GM19043 (cell line): ENCODE data around the gene UBE2J2.

Experiments used
- ATAC-seq: cut with Tn5 transposase; IDR thresholded peaks from one replicate; pipeline ENCODE4 v1.9.1; 2021; ENCODE audit warnings: low read depth; ENCODE audit not compliant: unreplicated experiment

Gene UBE2J2

DNA sequence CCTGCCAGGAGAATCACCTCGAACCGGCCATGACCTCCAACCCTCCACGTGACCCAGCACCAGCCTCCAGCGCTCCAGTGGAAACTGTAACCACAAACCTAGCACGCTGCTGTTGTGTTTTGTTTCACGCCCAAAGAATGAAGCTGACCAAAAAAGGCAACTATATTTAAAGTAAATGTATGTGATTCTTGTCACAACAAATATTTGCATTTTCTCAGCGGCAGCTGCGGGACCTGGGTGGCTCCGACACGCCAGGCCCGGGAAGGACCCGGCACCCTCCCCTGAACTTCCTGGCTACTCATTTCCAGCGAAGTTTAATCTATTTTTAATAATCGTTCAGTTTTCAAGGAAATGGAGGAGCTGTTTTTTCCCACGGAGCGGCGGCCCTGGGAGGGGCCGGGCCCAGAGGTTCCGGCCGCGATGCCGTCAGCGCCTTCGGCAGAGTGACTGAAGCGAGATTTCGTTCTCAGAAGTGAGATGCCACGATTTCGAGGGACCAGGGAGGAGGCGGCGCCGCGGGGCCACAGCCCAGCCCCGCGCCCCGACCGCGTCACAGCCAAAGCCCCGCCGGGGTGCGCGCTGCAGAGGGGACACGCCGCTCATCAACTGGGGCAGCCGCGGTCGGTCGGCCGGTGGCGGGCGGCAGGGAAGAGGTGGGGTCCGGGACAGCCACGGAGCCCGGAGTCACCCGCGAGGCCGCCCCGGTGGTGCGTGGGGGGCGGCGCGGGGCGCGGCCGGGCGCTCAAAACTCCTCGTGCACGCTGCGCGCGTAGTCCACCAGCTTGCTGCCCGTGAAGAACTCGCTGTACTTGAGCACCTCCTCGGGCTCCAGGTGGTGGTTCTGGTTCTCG, 56.7 kb downstream of the UBE2J2 start:
- no peak for ATAC-seq

DNA sequence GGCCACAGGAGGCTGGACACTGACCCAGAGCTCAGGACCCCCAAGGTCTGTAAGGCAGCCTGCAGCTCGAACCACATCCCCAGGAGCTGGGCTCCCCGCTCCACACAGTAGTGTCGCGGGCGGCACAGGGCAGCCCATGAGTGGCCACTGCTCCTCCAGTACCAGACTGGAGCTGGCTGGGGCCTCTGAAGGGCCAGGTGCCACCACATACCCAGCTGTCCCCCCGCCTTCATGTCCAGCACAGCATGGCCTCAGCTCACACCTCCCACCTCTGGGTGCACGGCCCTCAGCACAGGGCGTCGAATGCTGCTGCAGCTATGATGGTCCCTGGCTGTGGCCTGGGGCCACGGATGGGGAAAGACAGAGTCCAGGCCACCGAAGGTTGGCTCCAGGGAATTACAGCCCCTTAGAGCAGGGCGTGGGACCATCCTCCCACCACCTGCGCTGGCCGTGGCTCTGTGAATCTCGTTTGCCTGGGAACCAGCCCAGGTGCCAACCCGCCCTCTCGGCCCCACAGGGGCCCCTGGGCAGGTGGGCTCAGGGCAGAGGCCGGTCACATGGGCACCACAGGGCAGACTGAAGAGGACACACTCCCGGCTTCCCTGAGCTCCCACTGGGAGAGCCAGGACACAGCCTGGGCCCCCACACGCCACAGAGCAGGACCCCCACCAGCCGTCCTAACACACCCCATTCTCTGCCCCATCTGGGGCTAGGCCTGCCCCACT, 57.6 kb downstream of the UBE2J2 start:
- no peak for ATAC-seq

GRCh38 chr1:1215080-1215676, 58.5 kb downstream of the UBE2J2 start:
- no peak for ATAC-seq

DNA sequence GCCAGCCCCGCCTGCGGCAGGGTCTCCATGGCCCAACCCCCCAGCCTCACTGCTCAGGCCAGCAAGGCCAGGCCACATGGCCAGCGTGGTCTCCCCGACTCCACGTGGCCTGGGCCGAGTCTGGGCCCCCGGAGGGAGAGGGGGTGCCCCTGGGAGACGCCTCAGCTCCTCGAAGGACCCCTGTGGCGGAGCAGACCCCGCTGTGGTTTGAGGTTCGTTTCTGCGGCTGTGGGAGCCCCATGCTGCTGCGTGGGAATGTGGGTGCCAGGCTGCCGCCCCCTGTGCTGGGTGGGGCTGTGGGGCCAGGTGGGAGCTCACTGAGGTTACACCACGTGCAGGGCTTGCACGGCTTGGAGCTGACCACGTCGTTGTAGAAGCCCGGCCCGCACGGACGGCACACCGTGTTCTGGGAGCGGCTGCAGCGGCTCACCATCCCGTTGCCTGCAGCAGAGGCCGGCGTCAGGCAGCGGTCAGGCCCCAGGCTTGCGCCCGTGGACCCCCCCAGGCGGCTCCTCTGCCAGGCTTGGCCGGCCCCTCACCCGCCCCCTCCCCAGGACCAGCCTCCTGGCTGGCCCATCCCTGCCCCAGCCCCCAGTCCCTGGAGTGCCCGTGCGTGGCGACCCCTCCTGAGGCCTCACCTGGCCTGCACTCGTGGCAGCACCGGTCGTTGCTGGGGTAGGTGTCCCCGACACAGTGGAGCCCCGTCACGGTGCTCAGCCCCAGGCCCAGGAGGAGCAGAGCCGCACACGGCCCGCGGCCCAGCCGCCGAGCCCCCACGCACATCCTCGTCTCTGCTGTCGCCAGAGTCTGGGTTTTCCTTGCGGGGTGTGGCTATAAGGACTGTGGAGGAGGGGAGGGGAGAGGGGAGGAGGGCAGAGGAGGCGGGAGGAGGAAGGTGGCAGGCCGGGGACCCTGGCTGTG, 60.0 kb downstream of the UBE2J2 start, which contains the start of gene TNFRSF4:
TNFRSF4 (minus strand) TSS at position 809 of the 921 bp plus-strand sequence; CDS start at position 783, 26 bp downstream.
- no peak for ATAC-seq

GRCh38 chr1:1212780-1213344, 60.8 kb downstream of the UBE2J2 start:
- no peak for ATAC-seq

- no peak for ATAC-seq
Observed at GRCh38 chr1:1211541-1212441, 61.9 kb downstream of the UBE2J2 start.

DNA sequence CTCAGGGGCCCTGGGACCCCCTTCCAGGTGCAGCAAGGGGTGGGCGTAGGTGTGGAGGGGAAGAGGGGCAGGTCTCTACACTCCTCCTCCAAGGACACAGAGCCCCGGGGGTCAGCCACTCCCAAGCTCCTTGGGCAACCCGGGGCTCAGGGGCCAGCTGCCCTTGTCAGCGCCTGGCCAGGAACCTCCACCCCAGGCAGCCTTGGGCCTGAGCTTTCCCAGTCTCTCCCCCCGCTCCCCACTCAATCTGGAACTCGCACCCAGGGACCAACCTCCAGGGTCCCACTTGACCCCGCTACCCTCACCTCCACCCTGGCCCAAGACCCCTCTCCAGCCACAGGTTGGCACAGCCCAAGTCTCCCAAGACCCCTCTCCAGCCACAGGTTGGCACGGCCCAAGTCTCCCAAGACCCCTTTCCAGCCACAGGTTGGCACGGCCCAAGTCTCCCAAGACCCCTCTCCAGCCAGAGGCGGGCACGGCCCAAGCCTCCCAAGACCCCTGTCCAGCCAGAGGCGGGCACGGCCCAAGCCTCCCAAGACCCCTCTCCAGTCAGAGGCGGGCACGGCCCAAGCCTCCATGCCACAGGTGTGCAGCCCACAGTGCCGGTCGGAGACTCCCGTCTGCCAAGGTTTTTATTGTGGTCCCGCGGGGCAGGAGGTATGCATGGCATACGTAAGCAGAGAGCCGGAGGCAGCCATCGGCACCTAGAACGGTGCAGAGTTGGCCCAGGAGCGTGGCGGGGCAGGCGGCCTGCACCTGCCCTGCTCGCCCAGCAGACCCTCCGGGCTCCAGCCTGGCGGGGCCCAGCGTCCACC, 62.7 kb downstream of the UBE2J2 start:
- ATAC-seq = no peak

- no peak for ATAC-seq
Observed at GRCh38 chr1:1208713-1209433, 64.8 kb downstream of the UBE2J2 start.

DNA sequence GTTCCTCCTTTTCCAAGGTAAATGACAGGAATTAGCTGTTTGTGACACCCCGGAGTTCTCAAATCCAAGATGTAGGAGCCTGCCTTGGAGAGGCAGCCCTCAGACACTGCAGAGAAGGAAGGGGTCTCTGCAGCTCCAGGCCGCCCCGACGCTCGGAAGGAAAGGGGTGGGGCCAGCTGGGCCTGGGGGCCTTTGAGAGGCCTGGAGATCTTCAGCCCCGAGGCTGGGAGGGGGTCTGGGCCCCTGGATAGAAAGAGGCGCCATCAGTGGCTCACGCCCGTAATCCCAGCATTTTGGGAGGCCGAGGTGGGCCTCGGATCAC, 66.1 kb downstream of the UBE2J2 start:
- ATAC-seq = no peak

GRCh38 chr1:1206966-1207531, 66.6 kb downstream of the UBE2J2 start:
- ATAC-seq = no peak

DNA sequence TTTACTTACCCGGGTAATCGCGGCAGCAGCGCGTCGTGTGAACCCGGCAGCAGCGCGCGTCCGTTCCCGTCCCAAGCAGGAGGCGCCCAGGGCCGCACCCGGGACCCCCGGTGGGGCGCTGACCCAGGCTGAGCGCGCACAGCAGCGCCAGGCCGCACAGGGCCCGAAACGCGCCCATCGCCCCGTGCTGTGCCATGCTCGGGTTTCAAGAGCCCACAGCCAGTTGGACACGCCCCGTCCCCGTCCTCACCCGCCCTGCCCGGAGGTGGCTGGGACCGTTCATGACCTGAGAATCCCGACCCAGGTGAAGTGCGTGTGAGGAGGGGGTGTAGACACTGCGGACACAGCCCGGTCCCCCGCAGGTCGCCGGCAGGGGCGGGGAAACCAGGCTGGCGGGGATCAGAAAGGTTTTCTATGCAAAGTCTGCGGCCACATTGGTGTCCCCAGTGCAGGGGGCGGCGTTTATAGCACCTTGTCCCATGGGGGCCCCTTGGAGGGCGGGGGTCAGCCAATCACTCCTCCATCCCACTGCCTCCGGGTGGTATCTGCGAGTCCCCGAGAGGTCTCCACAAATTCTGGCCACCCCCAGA, 67.2 kb downstream of the UBE2J2 start, which contains the start of gene TNFRSF18:
TNFRSF18 (minus strand) TSS at position 217 of the 590 bp plus-strand sequence; CDS start at position 196, 21 bp downstream.
- ATAC-seq = no peak

DNA sequence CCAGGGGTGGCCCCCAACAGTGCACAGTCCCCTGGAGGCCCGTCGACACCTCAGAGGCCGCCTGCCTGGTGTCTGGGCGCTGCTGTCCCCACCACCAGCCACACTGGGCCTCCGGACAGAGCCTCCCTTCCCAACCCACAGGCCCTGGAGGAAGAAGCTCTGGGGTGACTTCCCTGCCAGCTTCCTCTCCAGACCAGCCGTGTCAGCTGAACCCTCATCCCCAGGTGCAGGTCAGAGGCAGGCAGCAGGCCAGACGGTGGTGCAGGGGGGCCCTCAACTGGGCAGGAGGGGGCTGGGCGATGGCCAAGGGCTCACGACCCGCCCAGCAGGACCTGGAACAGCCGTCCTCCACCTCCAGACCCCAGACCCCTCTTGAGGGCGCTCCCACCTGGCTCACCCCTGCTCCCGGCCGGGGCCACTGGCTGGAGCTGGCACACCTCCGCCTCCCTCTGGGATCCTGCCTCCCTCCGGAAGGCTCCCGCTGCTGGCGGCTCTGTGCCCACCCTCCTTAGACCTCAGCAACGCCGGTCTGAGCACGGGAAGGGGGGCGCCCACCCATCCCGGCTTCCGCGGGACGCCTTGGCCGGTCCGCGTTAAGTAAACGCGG, 67.8 kb downstream of the UBE2J2 start:
- ATAC-seq = no peak

- no peak for ATAC-seq
Observed at GRCh38 chr1:1204998-1205768, 68.5 kb downstream of the UBE2J2 start.

DNA sequence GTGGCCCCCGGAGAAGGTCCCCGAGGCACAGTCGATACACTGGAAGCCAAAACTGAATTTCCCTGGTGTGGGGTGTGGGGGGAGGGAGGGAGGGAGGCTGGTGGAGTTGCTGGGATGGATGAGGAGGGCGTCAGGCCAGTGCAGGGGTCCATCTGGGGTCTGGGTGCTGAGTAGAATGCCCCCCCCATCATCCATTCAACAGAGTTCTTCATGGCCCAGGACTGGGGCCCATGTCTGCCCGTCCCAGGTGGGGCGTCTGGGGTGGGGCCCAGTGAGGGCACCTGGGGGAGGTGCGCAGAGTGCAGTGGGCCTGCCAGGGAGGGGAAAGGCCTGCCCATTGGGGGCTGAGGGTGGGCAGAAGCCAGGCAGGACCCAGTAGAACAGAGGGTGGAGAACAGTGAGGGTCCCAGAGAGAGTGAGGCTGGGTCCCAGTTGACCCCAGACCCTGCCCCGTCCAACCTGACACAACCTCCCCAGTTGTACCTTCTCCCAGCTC, 69.2 kb downstream of the UBE2J2 start:
- no peak for ATAC-seq
